ENCODE data around the gene NTNG1. TPM values are rescaled to one million over a fixed set of nuclear protein-coding genes. Genes with fewer than 3 reads are reported as not detected.

Gene NTNG1
- total and polyA plus RNA-seq, 2 of the 8 experiments (the other 6 are each of a cell fraction or from before 2014, with no cell fraction given), result 1.2 to 4.1 TPM

DNA sequence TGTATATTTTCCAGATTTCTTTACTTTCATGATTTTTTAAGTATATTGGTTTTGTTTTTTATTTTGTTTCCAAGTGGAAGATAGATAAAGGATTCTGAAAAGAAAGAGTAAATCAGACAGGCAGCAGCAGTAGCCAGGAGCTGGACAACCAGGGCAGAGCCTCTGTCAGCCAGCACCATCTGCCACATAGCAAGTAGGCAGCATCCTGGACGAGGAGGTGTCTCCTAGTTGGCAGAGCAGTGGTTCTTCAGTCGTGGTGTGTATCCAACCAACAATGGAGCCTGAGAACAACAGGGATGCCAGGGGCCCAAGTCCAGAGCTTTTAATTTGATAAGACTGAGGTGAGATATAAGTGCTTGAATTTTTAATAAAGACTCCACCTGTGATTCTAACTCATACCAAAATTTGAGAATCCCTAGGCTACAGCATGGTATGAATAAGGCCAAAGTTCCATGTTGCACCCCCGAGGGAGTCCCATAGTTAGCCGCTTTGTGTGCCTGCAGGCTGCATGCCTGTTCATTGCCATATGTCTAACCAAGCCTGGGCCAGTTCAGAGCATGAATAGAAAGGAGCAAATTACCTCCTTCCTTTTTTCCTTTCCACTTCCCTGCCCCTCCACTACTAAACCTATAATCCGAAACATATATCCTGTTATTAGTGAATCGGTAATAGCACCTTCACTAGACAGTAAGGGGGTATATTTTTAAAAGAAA, 153.2 kb downstream of the NTNG1 start:
- Histone ChIP-seq H3K23ac (ENCODE audit: insufficient read length) (no peak overlapping the region), H3K27me3 (replicated peaks in 1 of 4; ENCODE audit: control insufficient read depth in 3 of 4, extremely low read depth in 1 of 4, insufficient read depth in 3 of 4, low read length in 3 of 4) (no peaks in the 10 kb centered on the region; a peak in 1 of 7 replicates), H3K23me2 (ENCODE audit: low read depth, low read length) (no peaks in the 10 kb centered on the region), H2AK5ac (ENCODE audit: low read depth, low read length) (no peak overlapping the region), H3K4me1 (replicated peaks in 1 of 4; ENCODE audit: control insufficient read depth in 3 of 4, insufficient read depth in 4 of 4, low read length in 3 of 4) (no peaks in the 10 kb centered on the region), H4K20me1 (replicated peaks in 1 of 2; ENCODE audit: control insufficient read depth in 1 of 2, insufficient read depth in 2 of 2, low read length in 2 of 2) (no peaks in the 10 kb centered on the region), H2BK5ac (ENCODE audit: low read depth, low read length) (no peak overlapping the region), H4K91ac (replicated peaks; ENCODE audit: insufficient read length, low read length) (no peak overlapping the region), H3K36me3 (ENCODE audit: control insufficient read depth in 2 of 4, insufficient read depth in 4 of 4, low read length in 3 of 4) (no peaks in the 10 kb centered on the region), H2AFZ (ENCODE audit: low read length) (no peak overlapping the region), H4K5ac (ENCODE audit: insufficient read length, low read depth, low read length) (no peak overlapping the region), H3K9ac (replicated peaks in 1 of 4; ENCODE audit: extremely low read depth in 1 of 4, low read depth in 3 of 4, low read length in 3 of 4) (no peak overlapping the region), H3K79me2 (ENCODE audit: control insufficient read depth in 1 of 2, insufficient read depth in 2 of 2, low read length in 2 of 2) (no peaks in the 10 kb centered on the region), H3K18ac (ENCODE audit: extremely low read depth, low read length) (no peak overlapping the region), H2BK12ac (ENCODE audit: low read depth, low read length) (no peak overlapping the region), H3K4ac (replicated peaks; ENCODE audit: insufficient read length, low read depth, low read length) (no peak overlapping the region), H3K27ac (ENCODE audit: low read depth, low read length) (no peak overlapping the region), H3K56ac (replicated peaks; ENCODE audit: insufficient read length, low read depth, low read length) (no peak overlapping the region), H3K4me3 (ENCODE audit: extremely low read depth in 1 of 4, insufficient read depth in 2 of 4, low read depth in 3 of 4, low read length in 4 of 4) (no peak overlapping the region), H3K14ac (ENCODE audit: insufficient read length) (no peak overlapping the region), H3K79me1 (ENCODE audit: low read depth, low read length) (no peaks in the 10 kb centered on the region), H2BK120ac (replicated peaks; ENCODE audit: low read depth, low read length) (no peak overlapping the region), H2BK20ac (ENCODE audit: low read length) (no peak overlapping the region), H2BK15ac (ENCODE audit: low read length) (no peak overlapping the region), H3K9me3 (ENCODE audit: insufficient read depth in 2 of 2, low read depth in 1 of 2, low read length in 1 of 2) (no peaks in the 10 kb centered on the region), H4K8ac (ENCODE audit: extremely low read depth, insufficient read depth, low read length) (no peak overlapping the region), H3K4me2 (ENCODE audit: insufficient read depth in 1 of 2, low read depth in 2 of 2, low read length in 2 of 2) (no peak overlapping the region)
- POLR2A ChIA-PET (ENCODE audit: partially characterized antibody), result no interaction called here
- no peak for TF ChIP-seq BACH1 (IDR thresholded peaks at IDR 0.05; ENCODE audit: low read length)
- TF ChIP-seq SP2 (IDR thresholded peaks at IDR 0.05; ENCODE audit: low read length), result no peak
- no peak for TF ChIP-seq KDM1A (IDR thresholded peaks at IDR 0.05; ENCODE audit: borderline replicate concordance, low read length)
- no peak for TF ChIP-seq RXRA (IDR thresholded peaks at IDR 0.05; ENCODE audit: insufficient read depth, low read depth, low read length)
- no peak for TF ChIP-seq HDAC2 (IDR thresholded peaks at IDR 0.05; ENCODE audit: borderline replicate concordance in 1 of 2, low read depth in 2 of 2, low read length in 2 of 2)
- TF ChIP-seq NRF1 (IDR thresholded peaks at IDR 0.05; ENCODE audit: low read depth, low read length), result no peak
- no peak for TF ChIP-seq GABPA (IDR thresholded peaks at IDR 0.05; ENCODE audit: borderline replicate concordance, insufficient read depth, low read length)
- TF ChIP-seq CTBP2 (IDR thresholded peaks at IDR 0.05; ENCODE audit: borderline replicate concordance, insufficient read depth, insufficient read length, low read length), result no peak
- FAIRE-seq (no peak), DNase-seq (ENCODE audit: low read depth in 1 of 2, low spot score in 2 of 2) (no peak)
- WGBS, 2 experiments (ENCODE audit: extremely low coverage in 1 of 2, insufficient coverage in 1 of 2, insufficient read length in 1 of 2, insufficient replicate concordance in 2 of 2, low coverage in 1 of 2, low lambda C conversion rate in 2 of 2, missing lambda C conversion rate in 1 of 2), result 77% methylated on average over 6 of the region's 6 CpGs; no CpG with 5 or more reads in 1 of the 2 experiments
- CTCF ChIA-PET (ENCODE audit: partially characterized antibody), result interaction anchor here (1.3 to 3.7 kb wide), 4 partner anchors 8 to 235 kb away, joined by 3 to 14 read pairs (median 4); no protein-coding TSS in a partner anchor
